PC-9 (cell line): ENCODE data around the gene KCNJ5.

Experiments
- EZH2 ChIP-seq: fragments of 200-600 bp; sonication (generic); IDR thresholded peaks from 2 replicates; pipeline ENCODE4 v1.8.0; 2017; ENCODE audit warnings: antibody characterized with exemption, low read depth
- TF ChIP-seq, protein P1 (sequence below): fragments of 200-600 bp; sonication (generic); conservative IDR thresholded peaks from 2 replicates; pipeline ENCODE4 v1.6.1; 2017; ENCODE audit warnings: mixed run types, antibody characterized with exemption, mild to moderate bottlenecking, moderate library complexity

DNA sequence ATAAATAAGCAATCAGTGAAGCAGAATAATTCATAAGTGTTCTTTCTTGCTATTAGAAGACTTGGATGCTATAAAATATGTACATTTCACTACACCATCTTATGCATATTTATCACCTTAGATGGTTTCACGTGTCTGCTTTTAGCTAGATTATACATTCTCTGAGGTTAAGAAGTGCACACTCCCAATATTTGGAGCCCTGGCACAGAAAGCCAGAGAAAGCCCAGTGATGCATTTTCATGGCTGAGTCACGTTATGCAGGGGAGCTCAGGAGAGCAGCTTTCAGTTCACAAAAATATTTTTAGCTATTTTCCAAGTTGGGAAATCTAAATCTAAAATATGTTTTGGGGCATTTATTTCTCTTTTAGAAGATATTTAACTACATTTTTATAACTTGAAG is 56.6 kb downstream of the KCNJ5 start:
- no peak for TF ChIP-seq EZH2
- TF ChIP-seq, protein P1, sequence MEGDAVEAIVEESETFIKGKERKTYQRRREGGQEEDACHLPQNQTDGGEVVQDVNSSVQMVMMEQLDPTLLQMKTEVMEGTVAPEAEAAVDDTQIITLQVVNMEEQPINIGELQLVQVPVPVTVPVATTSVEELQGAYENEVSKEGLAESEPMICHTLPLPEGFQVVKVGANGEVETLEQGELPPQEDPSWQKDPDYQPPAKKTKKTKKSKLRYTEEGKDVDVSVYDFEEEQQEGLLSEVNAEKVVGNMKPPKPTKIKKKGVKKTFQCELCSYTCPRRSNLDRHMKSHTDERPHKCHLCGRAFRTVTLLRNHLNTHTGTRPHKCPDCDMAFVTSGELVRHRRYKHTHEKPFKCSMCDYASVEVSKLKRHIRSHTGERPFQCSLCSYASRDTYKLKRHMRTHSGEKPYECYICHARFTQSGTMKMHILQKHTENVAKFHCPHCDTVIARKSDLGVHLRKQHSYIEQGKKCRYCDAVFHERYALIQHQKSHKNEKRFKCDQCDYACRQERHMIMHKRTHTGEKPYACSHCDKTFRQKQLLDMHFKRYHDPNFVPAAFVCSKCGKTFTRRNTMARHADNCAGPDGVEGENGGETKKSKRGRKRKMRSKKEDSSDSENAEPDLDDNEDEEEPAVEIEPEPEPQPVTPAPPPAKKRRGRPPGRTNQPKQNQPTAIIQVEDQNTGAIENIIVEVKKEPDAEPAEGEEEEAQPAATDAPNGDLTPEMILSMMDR = no peak
